H1 (cell line): ENCODE measurements around the gene PTH1R.

ENCODE experiments used
- ATF3 ChIP-seq: IDR thresholded peaks from 2 replicates; pipeline ENCODE4 v1.6.1; 2011; ENCODE audit warnings: low read depth, mild to moderate bottlenecking, low read length; ENCODE audit not compliant: insufficient read depth
- CREB1 ChIP-seq: IDR thresholded peaks from 2 replicates; pipeline ENCODE4 v1.6.1; 2012; ENCODE audit warnings: inconsistent platforms
- POLR2A ChIP-seq, 2 experiments: IDR thresholded peaks; 1 replicate in 1 of 2; 2 replicates in 1 of 2; pipeline ENCODE4 v1.6.1; 2011; ENCODE audit warnings: low read depth in 2 of 2, low read length in 2 of 2, mild to moderate bottlenecking in 2 of 2; ENCODE audit errors: control extremely low read depth in 1 of 2
- SP1 ChIP-seq: IDR thresholded peaks from 2 replicates; pipeline ENCODE4 v1.6.1; 2011; ENCODE audit warnings: low read depth, low read length
- TF ChIP-seq, protein P1 (sequence below), 3 experiments: IDR thresholded peaks; 1 replicate in 2 of 3; 2 replicates in 1 of 3; pipeline versions ENCODE4 v1.5.1 to v1.6.1; 2011; ENCODE audit warnings: low read length in 3 of 3, mild to moderate bottlenecking in 3 of 3, inconsistent platforms in 2 of 3, low read depth in 1 of 3, moderate library complexity in 1 of 3; ENCODE audit not compliant: insufficient read depth in 1 of 3; ENCODE audit errors: control extremely low read depth in 1 of 3

DNA sequence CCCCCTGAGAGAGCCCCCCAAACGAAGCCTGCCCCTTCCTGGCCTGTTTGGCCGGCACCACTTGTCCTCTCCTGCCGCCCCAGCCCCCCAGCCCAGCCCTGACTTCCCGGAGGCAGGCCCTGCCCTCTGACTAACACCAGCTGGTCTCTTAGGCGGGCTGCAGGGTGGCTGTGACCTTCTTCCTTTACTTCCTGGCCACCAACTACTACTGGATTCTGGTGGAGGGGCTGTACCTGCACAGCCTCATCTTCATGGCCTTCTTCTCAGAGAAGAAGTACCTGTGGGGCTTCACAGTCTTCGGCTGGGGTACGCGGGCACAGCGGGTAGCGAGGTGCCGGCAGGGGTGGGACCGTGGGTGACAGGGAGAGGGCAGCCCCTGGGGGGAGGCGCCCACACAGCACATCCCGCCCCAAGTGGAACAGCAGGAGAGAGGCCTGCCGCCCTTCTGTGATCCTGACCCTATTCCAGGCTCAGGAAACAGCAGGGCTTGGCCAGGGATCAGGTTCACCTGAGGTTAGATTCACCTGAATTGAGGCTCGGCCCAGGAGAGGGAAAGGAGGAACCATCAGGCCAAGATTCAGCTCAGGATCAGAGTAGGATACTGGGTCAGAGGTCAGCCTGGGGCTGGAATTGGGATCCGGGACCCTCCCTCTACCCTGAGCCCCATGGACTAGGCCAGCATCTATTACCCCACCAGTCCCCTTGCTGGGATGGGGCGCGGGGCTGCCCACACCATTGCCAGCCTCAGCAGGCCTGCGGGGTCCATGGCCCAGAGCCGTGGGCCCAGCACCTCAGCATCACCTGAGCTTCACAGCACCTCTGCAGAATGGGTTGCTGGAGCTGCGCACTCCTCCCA lies 21.9 kb downstream of the PTH1R start:
- TF ChIP-seq ATF3 (no peak), POLR2A (IDR thresholded peaks at IDR 0.05; ENCODE audit: control extremely low read depth in 1 of 2, low read depth in 2 of 2, low read length in 2 of 2) (no peak), CREB1 (no peak), SP1 (no peak)
- TF ChIP-seq, protein P1, sequence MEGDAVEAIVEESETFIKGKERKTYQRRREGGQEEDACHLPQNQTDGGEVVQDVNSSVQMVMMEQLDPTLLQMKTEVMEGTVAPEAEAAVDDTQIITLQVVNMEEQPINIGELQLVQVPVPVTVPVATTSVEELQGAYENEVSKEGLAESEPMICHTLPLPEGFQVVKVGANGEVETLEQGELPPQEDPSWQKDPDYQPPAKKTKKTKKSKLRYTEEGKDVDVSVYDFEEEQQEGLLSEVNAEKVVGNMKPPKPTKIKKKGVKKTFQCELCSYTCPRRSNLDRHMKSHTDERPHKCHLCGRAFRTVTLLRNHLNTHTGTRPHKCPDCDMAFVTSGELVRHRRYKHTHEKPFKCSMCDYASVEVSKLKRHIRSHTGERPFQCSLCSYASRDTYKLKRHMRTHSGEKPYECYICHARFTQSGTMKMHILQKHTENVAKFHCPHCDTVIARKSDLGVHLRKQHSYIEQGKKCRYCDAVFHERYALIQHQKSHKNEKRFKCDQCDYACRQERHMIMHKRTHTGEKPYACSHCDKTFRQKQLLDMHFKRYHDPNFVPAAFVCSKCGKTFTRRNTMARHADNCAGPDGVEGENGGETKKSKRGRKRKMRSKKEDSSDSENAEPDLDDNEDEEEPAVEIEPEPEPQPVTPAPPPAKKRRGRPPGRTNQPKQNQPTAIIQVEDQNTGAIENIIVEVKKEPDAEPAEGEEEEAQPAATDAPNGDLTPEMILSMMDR (IDR thresholded peaks at IDR 0.05; ENCODE audit: control extremely low read depth in 1 of 3, insufficient read depth in 1 of 3, low read depth in 1 of 3, low read length in 3 of 3): no peak
